Measurements from ENCODE around the gene ADM. TPM values are rescaled to one million over a fixed set of nuclear protein-coding genes. Genes with fewer than 3 reads are reported as not detected.

Gene ADM
- polyA plus RNA-seq, 3 donors from 2014 or later, result 0.19 to 2.1 (median 0.20) TPM

DNA sequence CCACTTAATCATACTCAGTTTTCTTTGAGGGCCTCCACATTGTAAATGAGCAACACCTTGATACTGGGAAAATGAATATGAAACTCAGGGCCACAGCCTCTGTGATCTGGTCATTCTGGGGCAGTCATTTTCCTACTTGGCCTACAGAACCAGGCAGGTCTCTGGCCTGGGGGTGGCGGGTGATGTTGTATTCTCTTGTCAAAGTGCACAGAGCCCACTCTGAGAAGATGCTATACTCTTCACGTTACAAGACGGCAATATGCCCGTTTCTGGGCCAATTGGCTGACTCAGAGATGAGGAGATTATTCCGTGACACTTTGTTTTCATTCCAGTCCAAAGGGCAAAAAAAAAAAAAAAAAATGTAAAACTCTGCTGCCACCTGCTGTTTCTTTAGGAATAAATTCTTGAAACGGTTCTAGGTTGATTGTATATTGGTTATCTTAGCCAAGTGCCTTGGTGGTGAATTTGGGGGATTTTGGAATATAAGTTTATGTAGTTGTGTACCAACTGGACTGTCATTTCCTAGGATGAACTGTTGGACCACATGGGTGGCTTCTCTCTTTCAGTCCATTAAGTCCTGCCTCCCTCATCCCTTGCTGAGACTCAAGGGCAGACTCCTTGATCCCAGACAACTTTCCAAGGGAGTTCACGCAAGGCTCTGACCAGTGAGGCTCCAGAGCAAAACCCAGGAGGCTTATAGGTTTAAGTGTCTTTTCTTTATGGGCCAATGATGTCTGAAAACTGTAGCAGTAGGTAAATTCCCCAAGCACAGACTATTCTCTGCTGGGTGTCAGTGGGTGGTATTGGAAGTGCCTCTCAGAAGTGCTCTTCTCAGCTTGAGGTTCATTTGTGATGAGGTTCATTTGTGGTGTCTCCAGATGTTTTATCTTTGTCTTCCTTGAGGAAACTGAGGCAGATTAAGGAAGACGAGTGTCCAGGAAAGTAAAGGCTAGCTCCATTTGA is 18.2 kb downstream of the ADM start:
- Mint-ChIP-seq H3K36me3 (no peaks in the 10 kb centered on the region), H3K27me3 (ENCODE audit: low read depth in 3 of 3) (peaks cover 0 to 14% (median 1%) of the 10 kb centered on the region in 3 donors), H3K4me1 (peaks cover 0 to 2% of the 10 kb centered on the region in 2 donors), H3K27ac (no peak overlapping the region), H3K4me3 (no peak overlapping the region), H3K9me3 (peaks cover 0 to 2% (median 0%) of the 10 kb centered on the region in 6 donors)
- peak; percentile 21 to 45 (median 26) for DNase-seq

DNA sequence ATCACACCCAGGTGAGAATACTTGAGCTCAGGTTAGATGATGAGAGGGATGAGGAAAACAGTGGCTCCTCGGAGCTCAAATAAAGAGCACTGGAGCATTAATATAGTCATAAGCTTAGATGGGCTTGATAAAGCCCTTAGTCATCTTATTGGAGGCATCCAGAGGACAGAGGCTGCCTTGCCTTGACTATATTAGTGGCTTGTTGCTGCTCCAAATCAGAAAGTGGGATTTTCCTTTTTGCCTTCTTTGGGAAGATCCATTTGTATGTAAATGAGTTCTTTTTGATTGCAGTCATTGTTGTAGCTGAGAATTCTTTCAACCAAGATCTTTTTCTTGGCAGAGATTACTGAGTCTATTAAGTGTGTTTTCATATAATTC is 18.9 kb downstream of the ADM start:
- Mint-ChIP-seq H3K27ac (no peak overlapping the region), H3K9me3 (no peaks in the 10 kb centered on the region), H3K36me3 (no peaks in the 10 kb centered on the region), H3K4me1 (peaks cover 0 to 2% of the 10 kb centered on the region in 2 donors), H3K27me3 (ENCODE audit: low read depth in 3 of 3) (peaks cover 0 to 14% (median 1%) of the 10 kb centered on the region in 3 donors), H3K4me3 (no peak overlapping the region)
- DNase-seq, result no peak

DNA sequence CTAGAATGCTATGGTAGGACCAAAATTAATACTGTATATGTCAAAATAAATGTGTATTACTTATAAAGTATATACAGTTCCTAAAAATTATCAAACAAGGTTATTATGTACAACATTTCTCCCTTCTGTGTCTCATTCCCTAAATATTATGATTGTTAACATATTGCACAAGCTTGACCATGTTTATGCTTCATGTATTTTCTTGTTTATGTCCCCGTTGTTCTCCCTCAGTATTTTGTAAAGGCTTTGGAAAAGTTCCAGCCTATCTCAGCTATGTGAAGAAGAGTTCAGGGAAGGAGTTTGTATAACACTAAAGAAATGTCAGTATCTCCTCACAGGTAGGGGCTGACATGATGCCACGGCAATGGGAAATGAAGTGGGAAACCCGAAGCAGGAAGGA is 19.6 kb downstream of the ADM start:
- no peaks in the 10 kb centered on the region for H3K9me3 Mint-ChIP-seq
- H3K4me1 Mint-ChIP-seq, result peaks cover 0 to 2% of the 10 kb centered on the region in 2 donors
- peaks cover 0 to 14% (median 1%) of the 10 kb centered on the region in 3 donors for H3K27me3 Mint-ChIP-seq (ENCODE audit: low read depth in 3 of 3)
- no peak overlapping the region for H3K4me3 Mint-ChIP-seq
- no peaks in the 10 kb centered on the region for H3K36me3 Mint-ChIP-seq
- no peak overlapping the region for H3K27ac Mint-ChIP-seq
- no peak for DNase-seq

DNA sequence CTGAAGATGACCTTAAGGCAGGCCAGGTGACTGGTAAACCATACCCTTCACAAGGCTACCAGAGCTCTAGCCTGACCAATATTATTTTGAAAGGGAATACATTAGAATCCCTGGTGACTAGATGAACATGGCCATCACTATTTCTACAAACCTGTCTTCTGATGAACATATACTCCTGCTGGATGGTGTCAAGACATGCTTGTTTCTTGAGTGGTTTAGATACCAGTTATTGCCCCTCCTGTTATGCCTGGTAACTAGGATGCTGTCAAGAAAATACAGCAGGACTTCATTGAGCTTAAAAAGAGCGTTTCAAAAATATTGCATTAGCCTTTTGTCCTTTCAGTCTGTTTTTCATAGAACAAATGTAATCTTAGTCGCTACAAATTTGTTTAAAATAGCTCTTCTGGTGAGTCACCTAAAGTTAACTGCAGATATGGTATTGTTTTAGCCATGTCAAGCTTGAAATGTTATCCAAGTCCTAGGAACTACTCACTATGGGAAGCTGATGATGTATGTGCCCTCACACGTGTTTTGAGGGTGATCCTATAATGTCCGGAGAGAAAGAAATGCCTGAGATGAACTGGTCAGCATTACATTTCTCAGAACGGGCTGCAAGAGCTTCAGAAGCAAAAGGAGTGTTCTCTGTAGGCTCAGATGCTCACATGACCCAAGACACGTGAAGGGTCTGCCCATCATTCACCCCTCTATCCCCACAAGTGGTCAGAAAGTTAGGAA is 20.6 kb downstream of the ADM start:
- Mint-ChIP-seq H3K9me3 (no peaks in the 10 kb centered on the region), H3K36me3 (no peaks in the 10 kb centered on the region), H3K4me3 (no peak overlapping the region), H3K4me1 (peaks cover 0 to 2% of the 10 kb centered on the region in 2 donors), H3K27ac (no peak overlapping the region), H3K27me3 (ENCODE audit: low read depth in 3 of 3) (peaks cover 0 to 14% (median 1%) of the 10 kb centered on the region in 3 donors)
- no peak for DNase-seq

DNA sequence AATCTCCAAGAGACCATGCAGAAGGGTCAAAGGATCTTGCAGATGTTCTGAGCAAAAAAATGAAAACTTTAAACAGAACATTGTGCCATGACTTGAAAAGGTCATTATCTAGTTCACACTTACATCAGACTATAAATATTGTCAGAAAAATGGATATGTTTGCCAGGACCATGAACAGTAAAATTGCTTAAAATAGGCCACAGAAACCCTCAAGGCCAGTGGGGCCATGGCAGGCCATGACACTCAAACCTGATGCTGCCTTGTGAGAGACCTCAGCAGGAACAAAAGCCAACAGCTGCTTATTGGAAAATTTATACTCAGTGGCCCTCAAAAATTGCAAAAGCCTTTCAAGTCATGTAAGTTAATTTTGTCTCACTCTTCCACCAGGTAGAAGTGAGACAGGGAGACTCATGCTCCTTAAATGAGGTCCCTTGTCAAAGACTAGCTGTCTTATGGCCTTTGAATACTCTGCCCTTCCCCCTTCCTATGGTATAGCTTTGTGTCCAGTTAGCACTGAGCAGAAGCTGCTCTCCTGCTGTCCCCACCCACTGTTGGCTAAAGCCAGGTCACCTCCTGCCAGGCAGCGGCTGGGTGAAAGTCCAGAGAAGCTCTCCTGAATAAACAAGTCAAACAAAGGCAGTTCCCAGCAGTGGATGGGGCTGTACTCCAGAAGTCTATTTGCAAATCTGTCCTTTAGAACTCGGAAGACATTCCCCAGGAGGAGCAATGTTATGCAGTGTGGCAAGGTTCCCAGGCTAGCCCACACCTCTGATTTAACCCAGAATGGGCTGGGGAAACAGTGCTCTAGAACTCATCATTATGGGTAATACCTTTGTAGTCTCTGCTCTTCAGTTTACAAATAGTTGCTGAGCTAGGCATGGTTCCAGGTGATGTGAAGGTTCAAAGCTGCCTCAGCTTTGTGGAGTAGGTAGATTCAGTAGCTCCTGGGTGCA is 21.4 kb downstream of the ADM start:
- no peak for DNase-seq
- no peaks in the 10 kb centered on the region for H3K9me3 Mint-ChIP-seq
- H3K27ac Mint-ChIP-seq, result no peak overlapping the region
- H3K4me1 Mint-ChIP-seq, result peaks cover 0 to 2% of the 10 kb centered on the region in 2 donors
- H3K36me3 Mint-ChIP-seq, result no peaks in the 10 kb centered on the region
- H3K4me3 Mint-ChIP-seq, result no peak overlapping the region
- H3K27me3 Mint-ChIP-seq (ENCODE audit: low read depth in 3 of 3), result peaks cover 0 to 13% (median 1%) of the 10 kb centered on the region in 3 donors

DNA sequence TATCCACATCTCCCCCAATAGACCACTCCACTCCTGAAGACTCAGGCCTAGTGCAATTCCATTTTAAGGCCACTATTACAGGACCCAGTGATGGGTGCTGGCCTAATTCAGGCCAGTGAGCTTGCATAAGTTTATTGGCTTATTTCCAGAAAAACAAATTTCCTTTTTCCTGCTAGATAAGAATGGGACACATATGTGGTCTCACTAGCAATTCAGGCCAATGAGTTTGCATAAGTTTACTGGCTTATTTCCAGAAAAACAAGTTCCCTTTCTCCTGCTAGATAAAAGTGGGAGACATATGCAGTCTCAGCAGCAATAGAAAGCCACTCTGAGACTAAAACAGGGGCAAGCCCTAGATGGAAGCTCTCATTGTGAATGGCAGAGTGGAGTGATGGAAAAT is 22.4 kb downstream of the ADM start:
- H3K4me1 Mint-ChIP-seq, result peaks cover 0 to 2% of the 10 kb centered on the region in 2 donors
- peaks cover 0 to 11% (median 1%) of the 10 kb centered on the region in 3 donors for H3K27me3 Mint-ChIP-seq (ENCODE audit: low read depth in 3 of 3)
- H3K4me3 Mint-ChIP-seq, result no peak overlapping the region
- H3K36me3 Mint-ChIP-seq, result no peaks in the 10 kb centered on the region
- H3K27ac Mint-ChIP-seq, result no peak overlapping the region
- no peaks in the 10 kb centered on the region for H3K9me3 Mint-ChIP-seq
- DNase-seq, result no peak

GRCh38 chr11:10328314-10329098 is 23.6 kb downstream of the ADM start:
- Mint-ChIP-seq H3K4me1 (no peaks in the 10 kb centered on the region), H3K27ac (no peak overlapping the region), H3K36me3 (no peaks in the 10 kb centered on the region), H3K9me3 (no peaks in the 10 kb centered on the region), H3K4me3 (no peak overlapping the region), H3K27me3 (ENCODE audit: low read depth in 3 of 3) (peaks cover 0 to 11% (median 0%) of the 10 kb centered on the region in 3 donors)
- DNase-seq, result no peak

DNA sequence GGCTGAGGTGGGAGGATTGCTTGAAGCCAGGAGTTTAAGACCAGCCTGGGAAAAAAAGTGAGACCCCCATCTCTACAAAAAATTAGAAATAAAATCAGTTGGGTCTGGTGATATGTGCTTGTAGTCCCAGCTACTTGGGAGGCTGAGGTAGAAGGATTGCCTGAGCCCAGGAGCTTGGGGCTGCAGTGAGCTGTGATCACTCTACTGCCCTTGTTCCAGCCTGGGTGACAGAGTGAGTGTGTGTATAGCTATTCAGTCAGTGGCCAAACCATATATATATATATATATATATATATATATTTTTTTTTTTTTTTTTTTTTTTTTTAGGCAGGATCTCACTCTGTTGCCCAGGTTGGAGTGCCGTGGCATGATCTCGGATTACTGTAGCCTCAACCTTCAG is 24.5 kb downstream of the ADM start:
- no peaks in the 10 kb centered on the region for H3K4me1 Mint-ChIP-seq
- H3K27me3 Mint-ChIP-seq (ENCODE audit: low read depth in 3 of 3), result peaks cover 0 to 6% (median 3%) of the 10 kb centered on the region in 3 donors
- DNase-seq, result no peak
- no peak overlapping the region for H3K4me3 Mint-ChIP-seq
- H3K9me3 Mint-ChIP-seq, result no peaks in the 10 kb centered on the region
- H3K27ac Mint-ChIP-seq, result no peak overlapping the region
- H3K36me3 Mint-ChIP-seq, result no peaks in the 10 kb centered on the region

DNA sequence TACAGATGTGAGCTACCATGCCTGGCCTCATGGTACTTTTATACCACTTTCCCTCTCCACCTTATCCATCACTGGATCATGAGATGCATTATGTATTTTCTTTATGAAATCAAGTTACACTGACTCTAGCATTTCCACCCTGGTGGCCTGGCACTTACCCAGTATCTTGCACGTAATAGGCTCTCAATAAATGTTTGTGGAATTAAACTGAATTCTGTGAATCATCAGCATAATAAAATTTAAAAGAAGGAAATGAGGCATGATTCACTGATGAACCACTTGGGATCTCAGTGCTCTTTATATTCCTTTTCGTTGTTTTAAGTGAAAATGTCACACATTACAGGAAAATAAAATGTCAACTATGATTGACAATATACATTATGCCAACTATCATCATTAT is 25.1 kb downstream of the ADM start:
- Mint-ChIP-seq H3K4me3 (no peak overlapping the region), H3K36me3 (no peaks in the 10 kb centered on the region), H3K27me3 (ENCODE audit: low read depth in 3 of 3) (peaks cover 0 to 8% (median 3%) of the 10 kb centered on the region in 3 donors), H3K27ac (no peak overlapping the region), H3K4me1 (no peaks in the 10 kb centered on the region), H3K9me3 (no peaks in the 10 kb centered on the region)
- DNase-seq, result no peak

- Mint-ChIP-seq H3K4me1 (no peaks in the 10 kb centered on the region), H3K27me3 (ENCODE audit: low read depth in 3 of 3) (peaks cover 0 to 3% (median 2%) of the 10 kb centered on the region in 3 donors), H3K4me3 (no peak overlapping the region), H3K27ac (no peak overlapping the region), H3K9me3 (no peaks in the 10 kb centered on the region), H3K36me3 (no peaks in the 10 kb centered on the region)
- DNase-seq, result no peak
Observed at GRCh38 chr11:10331548-10332289, 26.8 kb downstream of the ADM start.

- H3K36me3 Mint-ChIP-seq, result no peaks in the 10 kb centered on the region
- no peak overlapping the region for H3K27ac Mint-ChIP-seq
- H3K27me3 Mint-ChIP-seq (ENCODE audit: low read depth in 3 of 3), result peaks cover 0 to 3% (median 2%) of the 10 kb centered on the region in 3 donors
- no peaks in the 10 kb centered on the region for H3K9me3 Mint-ChIP-seq
- no peak overlapping the region for H3K4me3 Mint-ChIP-seq
- DNase-seq, result no peak
- no peaks in the 10 kb centered on the region for H3K4me1 Mint-ChIP-seq
Observed at GRCh38 chr11:10333490-10333889, 28.6 kb downstream of the ADM start.

DNA sequence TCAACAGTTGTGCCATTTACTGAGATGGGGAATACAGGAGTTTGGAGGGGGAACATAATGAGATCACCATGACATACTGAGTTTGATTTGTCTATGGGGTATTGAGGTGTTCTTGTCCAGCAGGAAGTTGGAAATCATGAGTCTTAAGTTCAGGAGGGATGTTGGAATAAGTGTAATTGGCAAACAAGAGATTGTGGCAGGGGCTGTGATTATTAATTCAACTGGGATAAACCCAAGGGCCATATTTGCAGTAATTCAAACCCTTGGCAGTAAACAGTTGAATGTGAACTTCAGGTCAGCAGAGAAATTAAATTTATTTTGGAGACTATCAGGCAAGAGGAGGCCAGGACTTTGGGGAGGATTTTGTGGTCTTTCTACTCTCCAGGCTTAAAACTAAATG is 33.4 kb downstream of the ADM start:
- no peak overlapping the region for H3K4me3 Mint-ChIP-seq
- no peaks in the 10 kb centered on the region for H3K4me1 Mint-ChIP-seq
- no peaks in the 10 kb centered on the region for H3K36me3 Mint-ChIP-seq
- no peak for DNase-seq
- H3K27me3 Mint-ChIP-seq (ENCODE audit: low read depth in 3 of 3), result peaks cover 5 to 7% (median 7%) of the 10 kb centered on the region in 3 donors
- no peaks in the 10 kb centered on the region for H3K9me3 Mint-ChIP-seq
- H3K27ac Mint-ChIP-seq, result no peak overlapping the region
